Measurements from ENCODE around the gene FBXO44. TPM values are rescaled to one million over a fixed set of nuclear protein-coding genes. Genes with fewer than 3 reads are reported as not detected.

The FBXO44 gene
- total RNA-seq, 1 experiment from 2014 or later = 34.9 TPM

DNA sequence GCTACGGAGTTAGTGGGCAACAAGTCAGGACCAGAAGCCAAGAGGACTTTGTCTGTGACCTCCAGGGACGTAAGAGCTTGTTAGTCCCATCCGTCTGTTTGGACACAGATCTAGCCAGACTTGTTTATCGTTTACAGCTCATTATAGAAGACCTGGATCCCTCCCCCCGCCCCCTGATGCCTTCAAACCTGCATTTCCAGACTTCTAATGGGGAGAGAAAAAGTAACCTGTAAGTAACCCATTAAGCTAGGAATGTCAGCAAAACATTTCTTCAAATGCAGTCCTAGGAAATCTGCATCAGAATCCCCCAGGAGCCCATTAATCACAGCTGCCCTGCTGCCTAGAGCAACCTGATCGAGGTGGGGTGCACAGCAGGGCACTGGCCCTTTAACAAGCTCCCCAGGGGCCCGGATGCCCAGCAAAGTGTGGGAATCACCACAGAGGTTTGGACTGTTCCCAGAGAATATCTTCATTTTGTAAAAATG lies 27.7 kb downstream of the FBXO44 start (continued):
- TF ChIP-seq, protein P1, sequence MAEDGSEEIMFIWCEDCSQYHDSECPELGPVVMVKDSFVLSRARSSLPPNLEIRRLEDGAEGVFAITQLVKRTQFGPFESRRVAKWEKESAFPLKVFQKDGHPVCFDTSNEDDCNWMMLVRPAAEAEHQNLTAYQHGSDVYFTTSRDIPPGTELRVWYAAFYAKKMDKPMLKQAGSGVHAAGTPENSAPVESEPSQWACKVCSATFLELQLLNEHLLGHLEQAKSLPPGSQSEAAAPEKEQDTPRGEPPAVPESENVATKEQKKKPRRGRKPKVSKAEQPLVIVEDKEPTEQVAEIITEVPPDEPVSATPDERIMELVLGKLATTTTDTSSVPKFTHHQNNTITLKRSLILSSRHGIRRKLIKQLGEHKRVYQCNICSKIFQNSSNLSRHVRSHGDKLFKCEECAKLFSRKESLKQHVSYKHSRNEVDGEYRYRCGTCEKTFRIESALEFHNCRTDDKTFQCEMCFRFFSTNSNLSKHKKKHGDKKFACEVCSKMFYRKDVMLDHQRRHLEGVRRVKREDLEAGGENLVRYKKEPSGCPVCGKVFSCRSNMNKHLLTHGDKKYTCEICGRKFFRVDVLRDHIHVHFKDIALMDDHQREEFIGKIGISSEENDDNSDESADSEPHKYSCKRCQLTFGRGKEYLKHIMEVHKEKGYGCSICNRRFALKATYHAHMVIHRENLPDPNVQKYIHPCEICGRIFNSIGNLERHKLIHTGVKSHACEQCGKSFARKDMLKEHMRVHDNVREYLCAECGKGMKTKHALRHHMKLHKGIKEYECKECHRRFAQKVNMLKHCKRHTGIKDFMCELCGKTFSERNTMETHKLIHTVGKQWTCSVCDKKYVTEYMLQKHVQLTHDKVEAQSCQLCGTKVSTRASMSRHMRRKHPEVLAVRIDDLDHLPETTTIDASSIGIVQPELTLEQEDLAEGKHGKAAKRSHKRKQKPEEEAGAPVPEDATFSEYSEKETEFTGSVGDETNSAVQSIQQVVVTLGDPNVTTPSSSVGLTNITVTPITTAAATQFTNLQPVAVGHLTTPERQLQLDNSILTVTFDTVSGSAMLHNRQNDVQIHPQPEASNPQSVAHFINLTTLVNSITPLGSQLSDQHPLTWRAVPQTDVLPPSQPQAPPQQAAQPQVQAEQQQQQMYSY (CRISPR knock-in tag; IDR thresholded peaks at IDR 0.05) = no peak
- no peak for TF ChIP-seq TCF7 (CRISPR knock-in tag; IDR thresholded peaks at IDR 0.05; ENCODE audit: low read depth)

DNA sequence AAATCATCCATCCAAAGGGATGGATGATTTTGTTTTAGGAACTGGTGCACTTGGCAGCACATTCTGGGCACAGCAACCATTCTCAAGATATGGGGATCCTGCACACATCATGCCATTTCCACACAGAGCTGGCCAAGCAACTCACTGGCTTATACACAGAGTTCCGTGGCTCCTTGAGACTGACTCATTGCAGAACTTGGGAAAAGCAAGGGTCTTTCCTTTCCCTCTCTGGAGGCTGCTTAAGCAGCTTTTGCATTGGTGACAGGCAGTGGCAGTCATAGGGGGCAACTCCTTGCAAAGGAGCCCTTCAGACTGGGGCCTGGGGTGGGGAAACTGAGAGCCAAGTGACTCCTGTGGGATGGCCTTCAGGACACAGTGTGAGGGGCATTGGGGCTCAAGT lies 28.1 kb downstream of the FBXO44 start:
- TF ChIP-seq, protein P2, sequence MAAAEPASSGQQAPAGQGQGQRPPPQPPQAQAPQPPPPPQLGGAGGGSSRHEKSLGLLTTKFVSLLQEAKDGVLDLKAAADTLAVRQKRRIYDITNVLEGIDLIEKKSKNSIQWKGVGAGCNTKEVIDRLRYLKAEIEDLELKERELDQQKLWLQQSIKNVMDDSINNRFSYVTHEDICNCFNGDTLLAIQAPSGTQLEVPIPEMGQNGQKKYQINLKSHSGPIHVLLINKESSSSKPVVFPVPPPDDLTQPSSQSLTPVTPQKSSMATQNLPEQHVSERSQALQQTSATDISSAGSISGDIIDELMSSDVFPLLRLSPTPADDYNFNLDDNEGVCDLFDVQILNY (CRISPR knock-in tag; IDR thresholded peaks at IDR 0.05) = no peak
- TF ChIP-seq, protein P3, sequence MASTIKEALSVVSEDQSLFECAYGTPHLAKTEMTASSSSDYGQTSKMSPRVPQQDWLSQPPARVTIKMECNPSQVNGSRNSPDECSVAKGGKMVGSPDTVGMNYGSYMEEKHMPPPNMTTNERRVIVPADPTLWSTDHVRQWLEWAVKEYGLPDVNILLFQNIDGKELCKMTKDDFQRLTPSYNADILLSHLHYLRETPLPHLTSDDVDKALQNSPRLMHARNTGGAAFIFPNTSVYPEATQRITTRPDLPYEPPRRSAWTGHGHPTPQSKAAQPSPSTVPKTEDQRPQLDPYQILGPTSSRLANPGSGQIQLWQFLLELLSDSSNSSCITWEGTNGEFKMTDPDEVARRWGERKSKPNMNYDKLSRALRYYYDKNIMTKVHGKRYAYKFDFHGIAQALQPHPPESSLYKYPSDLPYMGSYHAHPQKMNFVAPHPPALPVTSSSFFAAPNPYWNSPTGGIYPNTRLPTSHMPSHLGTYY (CRISPR knock-in tag; IDR thresholded peaks at IDR 0.05) = no peak
- TF ChIP-seq, protein P4, sequence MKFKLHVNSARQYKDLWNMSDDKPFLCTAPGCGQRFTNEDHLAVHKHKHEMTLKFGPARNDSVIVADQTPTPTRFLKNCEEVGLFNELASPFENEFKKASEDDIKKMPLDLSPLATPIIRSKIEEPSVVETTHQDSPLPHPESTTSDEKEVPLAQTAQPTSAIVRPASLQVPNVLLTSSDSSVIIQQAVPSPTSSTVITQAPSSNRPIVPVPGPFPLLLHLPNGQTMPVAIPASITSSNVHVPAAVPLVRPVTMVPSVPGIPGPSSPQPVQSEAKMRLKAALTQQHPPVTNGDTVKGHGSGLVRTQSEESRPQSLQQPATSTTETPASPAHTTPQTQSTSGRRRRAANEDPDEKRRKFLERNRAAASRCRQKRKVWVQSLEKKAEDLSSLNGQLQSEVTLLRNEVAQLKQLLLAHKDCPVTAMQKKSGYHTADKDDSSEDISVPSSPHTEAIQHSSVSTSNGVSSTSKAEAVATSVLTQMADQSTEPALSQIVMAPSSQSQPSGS (CRISPR knock-in tag; IDR thresholded peaks at IDR 0.05; ENCODE audit: borderline replicate concordance, low read depth) = no peak
- TF ChIP-seq, protein P5, sequence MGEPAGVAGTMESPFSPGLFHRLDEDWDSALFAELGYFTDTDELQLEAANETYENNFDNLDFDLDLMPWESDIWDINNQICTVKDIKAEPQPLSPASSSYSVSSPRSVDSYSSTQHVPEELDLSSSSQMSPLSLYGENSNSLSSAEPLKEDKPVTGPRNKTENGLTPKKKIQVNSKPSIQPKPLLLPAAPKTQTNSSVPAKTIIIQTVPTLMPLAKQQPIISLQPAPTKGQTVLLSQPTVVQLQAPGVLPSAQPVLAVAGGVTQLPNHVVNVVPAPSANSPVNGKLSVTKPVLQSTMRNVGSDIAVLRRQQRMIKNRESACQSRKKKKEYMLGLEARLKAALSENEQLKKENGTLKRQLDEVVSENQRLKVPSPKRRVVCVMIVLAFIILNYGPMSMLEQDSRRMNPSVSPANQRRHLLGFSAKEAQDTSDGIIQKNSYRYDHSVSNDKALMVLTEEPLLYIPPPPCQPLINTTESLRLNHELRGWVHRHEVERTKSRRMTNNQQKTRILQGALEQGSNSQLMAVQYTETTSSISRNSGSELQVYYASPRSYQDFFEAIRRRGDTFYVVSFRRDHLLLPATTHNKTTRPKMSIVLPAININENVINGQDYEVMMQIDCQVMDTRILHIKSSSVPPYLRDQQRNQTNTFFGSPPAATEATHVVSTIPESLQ (CRISPR knock-in tag; IDR thresholded peaks at IDR 0.05) = no peak
- TF ChIP-seq MXD4 (CRISPR knock-in tag; IDR thresholded peaks at IDR 0.05; ENCODE audit: borderline replicate concordance) (no peak), TEAD1 (CRISPR knock-in tag; IDR thresholded peaks at IDR 0.05) (no peak), ZNF138 (CRISPR knock-in tag; conservative IDR thresholded peaks at IDR 0.05) (no peak)
- TF ChIP-seq, protein P6, sequence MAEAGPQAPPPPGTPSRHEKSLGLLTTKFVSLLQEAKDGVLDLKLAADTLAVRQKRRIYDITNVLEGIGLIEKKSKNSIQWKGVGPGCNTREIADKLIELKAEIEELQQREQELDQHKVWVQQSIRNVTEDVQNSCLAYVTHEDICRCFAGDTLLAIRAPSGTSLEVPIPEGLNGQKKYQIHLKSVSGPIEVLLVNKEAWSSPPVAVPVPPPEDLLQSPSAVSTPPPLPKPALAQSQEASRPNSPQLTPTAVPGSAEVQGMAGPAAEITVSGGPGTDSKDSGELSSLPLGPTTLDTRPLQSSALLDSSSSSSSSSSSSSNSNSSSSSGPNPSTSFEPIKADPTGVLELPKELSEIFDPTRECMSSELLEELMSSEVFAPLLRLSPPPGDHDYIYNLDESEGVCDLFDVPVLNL (CRISPR knock-in tag; IDR thresholded peaks at IDR 0.05; ENCODE audit: borderline replicate concordance, low read depth) = no peak
- H3K27ac Mint-ChIP-seq = peak overlapping the region; percentile 100
- peaks cover 73% of the 10 kb centered on the region for H3K4me1 Mint-ChIP-seq
- H3K36me3 Mint-ChIP-seq = peaks cover 30% of the 10 kb centered on the region
- ChIA-PET CTCF (interaction anchor here (1.2 to 3.5 kb wide), 17 partner anchors 8 to 319 kb away, joined by 3 to 39 read pairs (median 9); partner anchors contain the start of genes AGTRAP, DRAXIN and FBXO6), POLR2A (interaction anchor here (0.6 to 3.0 kb wide), 9 partner anchors 9 to 1112 kb away, joined by 3 to 52 read pairs (median 7); partner anchors contain the start of genes DRAXIN, FBXO2, FBXO44 and FBXO6)
- peak overlapping the region; percentile 81 for H3K4me3 Mint-ChIP-seq
- H3K9me3 Mint-ChIP-seq = no peaks in the 10 kb centered on the region
- ATAC-seq (peak; percentile 15), DNase-seq (ENCODE audit: low spot score) (no peak)
- no peaks in the 10 kb centered on the region for H3K27me3 Mint-ChIP-seq (ENCODE audit: low read depth)

DNA sequence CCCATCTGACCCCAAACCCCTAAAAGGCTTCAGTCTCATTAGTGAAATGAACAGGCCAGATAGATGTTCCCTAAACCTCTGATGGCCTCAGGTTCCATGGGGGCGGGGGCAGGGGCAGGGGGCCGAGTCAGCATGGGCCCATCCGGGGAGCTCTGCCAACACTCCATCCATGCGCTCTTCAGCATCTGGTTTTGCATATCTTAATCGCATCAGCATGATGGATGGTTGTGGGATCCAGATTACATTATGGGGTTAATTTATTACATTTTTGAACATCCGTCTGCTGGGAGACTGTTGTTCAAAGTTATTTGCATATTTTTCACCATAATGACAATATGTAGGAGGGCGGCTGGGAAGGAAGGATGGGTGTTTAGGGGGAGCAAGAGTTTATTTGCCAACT lies 29.4 kb downstream of the FBXO44 start:
- H3K36me3 Mint-ChIP-seq = peaks cover 20% of the 10 kb centered on the region
- H3K27ac Mint-ChIP-seq = peak overlapping the region; percentile 100
- H3K27me3 Mint-ChIP-seq (ENCODE audit: low read depth) = no peaks in the 10 kb centered on the region
- POLR2A ChIA-PET = interaction anchor here (0.8 kb wide), 1 partner anchor 52 kb away, joined by 3 read pairs; the partner anchor contains the start of gene AGTRAP
- no peak for ATAC-seq
- H3K4me1 Mint-ChIP-seq = peaks cover 74% of the 10 kb centered on the region
- CTCF ChIA-PET = interaction anchor here (1.1 to 3.5 kb wide), 4 partner anchors 20 to 26 kb away, joined by 4 to 39 read pairs (median 10); partner anchors contain the start of gene FBXO6
- peak; percentile 19 for DNase-seq (ENCODE audit: low spot score)
- no peaks in the 10 kb centered on the region for H3K9me3 Mint-ChIP-seq
- peak overlapping the region; percentile 8 for H3K4me3 Mint-ChIP-seq
- TF ChIP-seq, protein P1 (CRISPR knock-in tag; IDR thresholded peaks at IDR 0.05) = no peak
- TF ChIP-seq, protein P7, sequence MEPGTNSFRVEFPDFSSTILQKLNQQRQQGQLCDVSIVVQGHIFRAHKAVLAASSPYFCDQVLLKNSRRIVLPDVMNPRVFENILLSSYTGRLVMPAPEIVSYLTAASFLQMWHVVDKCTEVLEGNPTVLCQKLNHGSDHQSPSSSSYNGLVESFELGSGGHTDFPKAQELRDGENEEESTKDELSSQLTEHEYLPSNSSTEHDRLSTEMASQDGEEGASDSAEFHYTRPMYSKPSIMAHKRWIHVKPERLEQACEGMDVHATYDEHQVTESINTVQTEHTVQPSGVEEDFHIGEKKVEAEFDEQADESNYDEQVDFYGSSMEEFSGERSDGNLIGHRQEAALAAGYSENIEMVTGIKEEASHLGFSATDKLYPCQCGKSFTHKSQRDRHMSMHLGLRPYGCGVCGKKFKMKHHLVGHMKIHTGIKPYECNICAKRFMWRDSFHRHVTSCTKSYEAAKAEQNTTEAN (CRISPR knock-in tag; IDR thresholded peaks at IDR 0.05) = no peak
- TF ChIP-seq MYBL2 (CRISPR knock-in tag; IDR thresholded peaks at IDR 0.05) (no peak), PRRX2 (CRISPR knock-in tag; IDR thresholded peaks at IDR 0.05) (no peak)

Data from WTC11 (cell line).